Fibroblast of peridontal ligament (primary cell): Measurements from ENCODE around the gene SUSD4.
A peak's percentile ranks its signal among the peaks of the same experiment; 100 is the strongest.

Source experiments
- DNase-seq: peaks from one replicate; pipeline ENCODE4 v3.0.0-alpha.2; 2010; ENCODE audit errors: extremely low read depth

Gene SUSD4

GRCh38 chr1:223329664-223330415 is 34.1 kb downstream of the SUSD4 start:
- no peak for DNase-seq

- DNase-seq: no peak
Measured at GRCh38 chr1:223329252-223329651, 34.7 kb downstream of the SUSD4 start.

DNA sequence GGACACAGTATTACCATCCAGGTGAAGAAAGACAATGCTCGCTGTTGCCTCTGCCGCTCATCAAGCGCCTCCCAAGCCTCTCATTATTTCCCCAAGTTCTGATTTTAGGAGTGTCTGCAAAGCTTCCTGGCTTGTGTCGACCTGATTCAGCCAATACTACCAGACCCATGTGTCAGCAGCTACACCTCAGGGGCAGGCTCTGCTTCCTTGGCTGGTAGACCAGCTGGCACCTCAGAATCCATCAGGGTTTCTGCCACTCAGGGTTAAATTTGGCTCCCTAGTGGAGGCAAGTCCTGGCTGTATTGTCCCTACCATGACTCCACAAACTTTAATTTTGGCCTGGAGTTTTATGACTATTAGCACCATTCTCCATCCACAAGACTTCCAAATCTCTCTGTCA is 35.4 kb downstream of the SUSD4 start:
- DNase-seq: no peak

DNA sequence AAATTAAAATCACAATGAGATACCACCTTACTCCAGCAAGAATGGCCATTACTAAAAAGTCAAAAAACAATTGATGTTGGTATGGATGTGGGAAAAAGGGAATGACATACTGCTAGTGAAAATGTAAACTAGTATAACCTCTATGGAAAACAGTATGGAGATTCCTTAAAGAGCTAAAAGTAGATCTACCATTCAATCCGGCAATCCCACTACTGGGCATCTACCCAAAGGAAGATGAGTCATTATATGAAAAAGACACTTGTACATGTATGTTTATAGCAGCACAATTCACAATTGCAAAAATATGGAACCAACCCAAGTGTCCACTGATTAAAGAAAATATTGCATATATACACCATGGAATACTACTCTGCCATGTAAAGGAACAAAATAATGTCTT is 37.2 kb downstream of the SUSD4 start:
- peak; percentile 33 for DNase-seq

- DNase-seq: no peak
Measured at GRCh38 chr1:223323491-223324484, 40.2 kb downstream of the SUSD4 start.

GRCh38 chr1:223322868-223323267 is 41.1 kb downstream of the SUSD4 start:
- no peak for DNase-seq

DNA sequence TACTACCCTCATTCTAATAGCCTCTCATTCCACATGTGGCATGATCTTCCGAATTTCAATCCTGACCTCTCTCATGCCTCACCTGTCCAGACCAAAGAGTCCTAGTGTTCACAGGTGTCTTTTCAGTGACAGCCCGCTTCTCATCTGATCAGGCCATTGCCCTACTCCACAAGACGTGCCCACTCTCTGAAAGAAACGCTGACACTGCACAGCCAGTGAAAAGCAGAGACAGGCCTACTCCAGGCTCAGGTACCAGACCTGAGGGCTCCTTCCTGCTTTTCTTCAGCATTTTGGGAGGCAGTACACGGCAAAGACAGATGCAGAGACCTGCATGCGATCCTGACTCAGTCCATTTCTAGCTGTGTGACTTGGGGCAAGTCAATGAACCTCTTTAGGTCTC is 43.0 kb downstream of the SUSD4 start:
- no peak for DNase-seq

GRCh38 chr1:223319905-223320580 is 43.9 kb downstream of the SUSD4 start:
- no peak for DNase-seq

- no peak for DNase-seq
Measured at GRCh38 chr1:223319398-223319797, 44.6 kb downstream of the SUSD4 start.

DNA sequence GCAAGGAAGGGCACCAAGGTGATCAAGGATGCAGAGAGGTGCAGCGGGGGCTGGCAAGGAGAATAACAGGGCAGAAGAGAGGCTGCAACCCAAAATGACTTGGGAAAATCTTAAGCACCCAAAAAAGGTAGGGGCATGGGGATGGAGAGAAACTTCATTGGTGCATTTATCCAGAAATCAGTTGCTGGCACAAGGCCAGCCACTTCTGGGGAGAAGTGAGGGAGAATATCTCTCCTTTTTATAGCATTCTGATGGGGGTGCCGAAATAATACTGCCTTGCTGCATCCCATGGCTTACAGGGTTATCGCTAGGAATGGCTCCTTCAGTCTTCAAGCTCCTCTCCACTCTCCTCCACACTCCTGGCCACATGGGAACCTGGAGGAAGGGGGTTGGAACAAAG is 47.9 kb downstream of the SUSD4 start:
- no peak for DNase-seq

DNA sequence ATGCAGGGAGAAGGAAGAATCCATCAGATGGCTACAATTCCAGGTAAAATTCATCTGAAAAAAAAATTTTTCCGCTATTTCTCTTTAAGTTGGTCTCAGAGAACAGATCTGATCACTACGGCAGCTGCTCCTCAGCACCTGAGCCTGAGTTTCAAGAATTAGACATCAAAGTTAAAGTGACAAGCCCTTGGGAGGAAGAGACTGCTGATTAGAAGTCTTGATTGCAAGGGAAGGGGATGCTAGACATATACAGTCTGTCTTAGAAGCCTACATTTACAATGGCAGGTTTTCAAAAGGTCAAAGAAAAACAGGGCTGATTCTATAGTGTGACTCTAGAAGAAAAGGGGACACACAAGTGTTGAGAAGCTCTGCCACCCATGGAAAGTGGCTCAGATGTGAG is 48.3 kb downstream of the SUSD4 start:
- DNase-seq: no peak

GRCh38 chr1:223313415-223313754 is 50.6 kb downstream of the SUSD4 start:
- no peak for DNase-seq

GRCh38 chr1:223312705-223313414 is 51.1 kb downstream of the SUSD4 start:
- no peak for DNase-seq

- no peak for DNase-seq
Measured at GRCh38 chr1:223312273-223312672, 51.7 kb downstream of the SUSD4 start.

GRCh38 chr1:223311826-223312225 is 52.1 kb downstream of the SUSD4 start:
- DNase-seq: no peak

DNA sequence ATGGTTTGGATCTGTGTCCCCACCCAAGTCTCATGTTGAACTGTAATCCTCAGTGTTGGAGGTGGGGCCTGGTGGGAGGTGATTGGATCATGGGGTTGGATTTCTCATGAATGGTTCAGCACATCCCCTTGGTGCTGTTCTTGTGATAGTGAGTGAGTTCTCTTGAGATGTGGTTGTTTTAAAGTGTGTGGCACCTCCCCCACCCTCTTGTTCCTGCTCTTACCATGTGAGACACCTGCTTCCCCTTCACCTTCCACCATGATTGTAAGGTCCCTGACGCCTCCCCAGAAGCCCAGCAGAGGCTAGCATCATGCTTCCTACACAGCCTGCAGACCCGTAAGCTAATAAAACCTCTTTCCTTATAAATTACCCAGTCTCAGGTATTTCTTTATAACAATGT is 55.8 kb downstream of the SUSD4 start:
- DNase-seq: no peak

DNA sequence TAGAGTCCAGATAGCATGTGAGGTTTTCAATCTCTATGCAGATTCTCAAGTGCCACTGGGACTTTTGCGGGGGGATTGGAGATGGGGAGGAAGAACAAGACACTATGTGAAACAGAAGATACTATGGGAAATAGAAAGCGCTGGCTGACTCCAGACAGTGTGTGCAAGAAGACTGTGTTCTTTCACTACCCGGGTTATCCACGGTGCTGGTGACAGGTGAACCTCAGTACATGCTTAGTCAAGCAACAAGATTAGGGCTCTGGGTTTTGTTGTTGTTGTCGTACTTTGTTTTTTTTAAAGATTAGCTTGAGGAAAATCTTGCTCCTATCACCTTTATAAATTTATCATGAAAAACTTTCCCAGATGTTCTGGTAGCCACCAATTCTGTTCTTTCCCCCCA is 56.4 kb downstream of the SUSD4 start:
- DNase-seq: no peak

DNA sequence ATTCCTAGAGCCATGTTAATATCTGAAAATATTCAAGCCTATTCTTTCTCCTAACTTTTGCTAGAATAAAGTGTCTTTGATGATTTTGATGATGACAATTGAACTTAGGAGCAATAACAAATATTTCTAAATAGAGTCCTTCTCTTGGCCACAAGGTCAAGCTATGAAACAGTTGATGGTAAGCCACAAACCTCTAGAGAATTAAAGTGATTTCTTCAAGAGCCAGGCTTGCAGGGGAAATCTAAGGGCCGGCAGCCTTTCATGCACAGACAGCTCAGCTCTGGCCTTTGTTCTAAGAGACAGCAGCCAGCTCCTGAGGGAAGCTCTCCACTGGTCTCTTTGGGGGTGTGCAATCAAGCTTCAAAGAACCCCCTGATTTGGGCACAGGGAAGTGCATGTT is 59.0 kb downstream of the SUSD4 start:
- DNase-seq: peak; percentile 9

- DNase-seq: no peak
Measured at GRCh38 chr1:223301371-223301770, 62.6 kb downstream of the SUSD4 start.

DNA sequence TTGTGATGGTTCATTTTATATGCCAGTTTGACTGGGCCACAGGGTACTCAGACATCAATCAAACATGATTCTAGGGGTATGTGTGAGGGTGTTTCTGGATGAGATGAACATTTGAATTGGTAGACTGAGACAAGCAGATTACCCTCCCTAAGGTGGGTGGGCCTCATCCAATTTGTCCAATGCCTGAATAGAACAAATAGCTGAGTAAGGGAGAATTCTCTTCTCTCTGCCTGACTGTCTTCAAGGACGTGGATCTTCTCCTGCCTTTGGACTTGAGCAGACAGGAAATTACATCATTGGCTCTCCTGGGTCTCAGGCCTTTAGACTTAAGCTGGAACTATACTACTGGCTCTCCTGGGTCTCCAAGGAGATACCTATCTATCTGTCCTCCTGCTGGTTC is 64.4 kb downstream of the SUSD4 start:
- DNase-seq: no peak

- peak; percentile 6 for DNase-seq
Measured at GRCh38 chr1:223298701-223299100, 65.3 kb downstream of the SUSD4 start.

GRCh38 chr1:223297800-223298199 is 66.2 kb downstream of the SUSD4 start:
- no peak for DNase-seq
